K562 (cell line): ENCODE measurements around the gene LRRC1. TPM values are rescaled to one million over a fixed set of nuclear protein-coding genes. Genes with fewer than 3 reads are reported as not detected.

Experiments used
- ATAC-seq: fragments of 200-7000 bp; cut with Tn5 transposase; 3 replicates; pipeline ENCODE4 v1.9.1; 2020; ENCODE audit warnings: moderate library complexity
- BruUV-seq: library from RNA; stranded (reverse); fragments of 400-500 nt; replicated peaks from 2 replicates; lab custom pipeline; 2021; lab: Mats Ljungman, UMichigan
- CTCF ChIA-PET: fragments of 300-600 bp; formaldehyde crosslinking; extraction: SDS; loops from one replicate; lab custom pipeline; 2021; ENCODE audit warnings: low intra/inter-chr PET ratio; lab: Yijun Ruan, JAX
- POLR2A ChIA-PET: fragments of 300-600, 350-650 bp; sonication (Branson Sonifier 250); formaldehyde crosslinking; extraction: SDS; loops from one replicate; lab custom pipeline; 2021; ENCODE audit warnings: antibody characterized with exemption, inconsistent platforms; lab: Yijun Ruan, JAX
- DNase-seq, 4 experiments: peaks; one replicate each; pipeline versions ENCODE4 v3.0.0 to v3.0.0-alpha.2; 2011 to 2018; ENCODE audit warnings: low spot score in 3 of 4, mixed read lengths in 3 of 4; ENCODE audit errors: extremely low read depth in 1 of 4
- FAIRE-seq: peaks from 2 replicates; lab custom pipeline; 2011; peaks lifted over from hg19 to GRCh38; lab: Jason Lieb, UNC
- H2AFZ ChIP-seq: 2 replicates; pipeline ENCODE4 v1.6.0; 2011; ENCODE audit warnings: low read depth, low read length, control low read depth, inconsistent platforms
- H3K27ac ChIP-seq: fragments of 200-600 bp; 3 replicates; pipeline ENCODE4 v1.8.0; 2011; ENCODE audit warnings: low read depth, mild to moderate bottlenecking, control low read depth, inconsistent platforms, low read length, moderate library complexity, mixed read lengths; ENCODE audit errors: extremely low read depth
- H3K27me3 ChIP-seq, 2 experiments: fragments of 300-600 bp in 1 of 2; 2 replicates in 1 of 2; 3 replicates in 1 of 2; pipeline versions ENCODE4 v1.6.0 to v1.8.0; 2011; ENCODE audit warnings: inconsistent platforms in 2 of 2, low read length in 2 of 2, mild to moderate bottlenecking in 1 of 2, mixed read lengths in 1 of 2, moderate library complexity in 1 of 2; ENCODE audit not compliant: control insufficient read depth in 2 of 2, insufficient read depth in 2 of 2
- H3K36me3 ChIP-seq: fragments of 300-600 bp; 3 replicates; pipeline ENCODE4 v1.8.0; 2011; ENCODE audit warnings: mild to moderate bottlenecking, low read length, inconsistent platforms; ENCODE audit not compliant: control insufficient read depth, insufficient read depth
- H3K4me1 ChIP-seq, 2 experiments: fragments of 200-600 bp in 1 of 2; replicated peaks in 1 of 2; 2 replicates in 1 of 2; 3 replicates in 1 of 2; pipeline versions ENCODE4 v1.5.1 to v1.8.0; 2011; ENCODE audit warnings: inconsistent platforms in 2 of 2, low read length in 2 of 2, mild to moderate bottlenecking in 1 of 2, mixed read lengths in 1 of 2, moderate library complexity in 1 of 2; ENCODE audit not compliant: control insufficient read depth in 2 of 2, insufficient read depth in 2 of 2
- H3K4me2 ChIP-seq: 2 replicates; pipeline ENCODE4 v1.6.1; 2011; ENCODE audit warnings: low read length, control low read depth, inconsistent platforms, mixed read lengths; ENCODE audit not compliant: insufficient read depth
- H3K4me3 ChIP-seq: fragments of 200-600 bp; sonication (generic), shearing (Covaris generic); 2 replicates; pipeline ENCODE4 v1.5.1; 2016; ENCODE audit warnings: control low read depth, inconsistent platforms
- H3K79me2 ChIP-seq: fragments of 200-600 bp; 3 replicates; pipeline ENCODE4 v1.8.0; 2011; ENCODE audit warnings: low read length, inconsistent platforms; ENCODE audit not compliant: control insufficient read depth, insufficient read depth
- H3K9ac ChIP-seq, 2 experiments: 2 replicates each; pipeline versions ENCODE4 v1.6.0 to v1.6.1; 2011; ENCODE audit warnings: low read depth in 2 of 2, low read length in 2 of 2, control low read depth in 1 of 2, inconsistent platforms in 1 of 2, mild to moderate bottlenecking in 1 of 2, mixed read lengths in 1 of 2; ENCODE audit not compliant: insufficient read depth in 1 of 2
- H3K9me1 ChIP-seq: one replicate; pipeline ENCODE4 v1.6.0; 2011; ENCODE audit warnings: inconsistent platforms, mild to moderate bottlenecking, low read length, moderate library complexity; ENCODE audit not compliant: control insufficient read depth, insufficient read depth
- H3K9me3 ChIP-seq: replicated peaks from 2 replicates; pipeline ENCODE4 v1.5.1; 2011; ENCODE audit warnings: low read depth, low read length, inconsistent platforms; ENCODE audit not compliant: control insufficient read depth, insufficient read depth
- H4K20me1 ChIP-seq: replicated peaks from 2 replicates; pipeline ENCODE4 v1.6.1; 2011; ENCODE audit warnings: low read length, inconsistent platforms, mixed read lengths; ENCODE audit not compliant: control insufficient read depth, insufficient read depth
- ATF3 ChIP-seq, 2 experiments: fragments of 450-650 bp in 1 of 2; sonication (generic) in 1 of 2; formaldehyde crosslinking in 1 of 2; IDR thresholded peaks in 1 of 2; conservative IDR thresholded peaks in 1 of 2; 2 replicates each; pipeline versions ENCODE4 v1.6.1 to v1.8.1; 2016 to 2023; ENCODE audit warnings: mild to moderate bottlenecking in 2 of 2, moderate library complexity in 2 of 2, inconsistent platforms in 1 of 2, missing genetic modification reagents in 1 of 2
- CEBPG ChIP-seq, 3 experiments: fragments of 200-800 bp in 1 of 3; sonication (Bioruptor generic) in 1 of 3; sonication (generic) in 1 of 3; formaldehyde crosslinking in 1 of 3; IDR thresholded peaks in 2 of 3; conservative IDR thresholded peaks in 1 of 3; 2 replicates each; pipeline versions ENCODE4 v1.6.1 to v1.8.0; 2016 to 2022; ENCODE audit warnings: missing compliant biosample characterization in 2 of 3, missing genetic modification characterization in 2 of 3, mild to moderate bottlenecking in 1 of 3, missing genetic modification reagents in 1 of 3
- CHD7 ChIP-seq: fragments of 200-600 bp; sonication (generic); IDR thresholded peaks from one replicate; pipeline ENCODE4 v1.6.1; 2012; ENCODE audit warnings: mild to moderate bottlenecking, low read depth, low read length, inconsistent platforms
- ERF ChIP-seq: fragments of 450-650 bp; formaldehyde crosslinking; IDR thresholded peaks from 2 replicates; pipeline ENCODE4 v1.4.0; 2020; ENCODE audit warnings: mild to moderate bottlenecking, mixed read lengths
- EZH2 ChIP-seq: IDR thresholded peaks from 2 replicates; pipeline ENCODE4 v1.6.1; 2012; ENCODE audit warnings: low read depth, mild to moderate bottlenecking, inconsistent platforms, low read length, borderline replicate concordance
- NFRKB ChIP-seq: fragments of 450-650 bp; IDR thresholded peaks from 2 replicates; pipeline ENCODE4 v1.6.1; 2016; ENCODE audit warnings: low read depth
- TAF9B ChIP-seq: fragments of 450-650 bp; IDR thresholded peaks from 2 replicates; pipeline ENCODE4 v1.6.1; 2018; ENCODE audit warnings: mild to moderate bottlenecking; ENCODE audit not compliant: partially characterized antibody
- TAL1 ChIP-seq: fragments of 450-650 bp; IDR thresholded peaks from 2 replicates; pipeline ENCODE4 v1.6.1; 2016; ENCODE audit warnings: mild to moderate bottlenecking
- WGBS: fragments of 100-300 bp; shearing (Covaris generic); methylation state at CpG from one replicate; pipeline ENCODE4 v1.1.6; 2016; ENCODE audit warnings: low coverage, mixed read lengths; ENCODE audit not compliant: insufficient coverage; ENCODE audit errors: missing lambda C conversion rate; 5-methylcytosine and 5-hydroxymethylcytosine counted together
- in situ Hi-C: fragments of 300-500 bp; cut with MboI; formaldehyde crosslinking; loops from 4 replicates; pipeline ENCODE4 v1.15.0; 2018; ENCODE audit warnings: inconsistent platforms, mixed read lengths
- intact Hi-C: fragments of 100-400 bp; cut with micrococcal nuclease; formaldehyde crosslinking; loops from 2 replicates; pipeline ENCODE4 v1.14.2; 2022
- polyA plus RNA-seq, 8 experiments: library from polyadenylated mRNA; depleted of rRNA in 4 of 8; stranded (reverse) in 5 of 8; unstranded in 3 of 8; fragments of >200 nt; fragmentation: Nextera tagmentation in 2 of 8; fragmentation: Illumina TruSeq in 1 of 8; extraction: Ambion mirVana in 2 of 8; extraction: Trizol in 1 of 8; gene quantifications; 2 replicates each; pipeline versions ENCODE4 v1.2.1 to v1.2.3, GENCODE V29; 2011 to 2014; ENCODE audit warnings: inconsistent platforms in 1 of 8, missing spikeins in 1 of 8
- total RNA-seq, 7 experiments: library from RNA; depleted of rRNA in 6 of 7; stranded (reverse); fragments of >200 nt in 6 of 7; fragmentation: Illumina TruSeq in 2 of 7; extraction: Trizol in 2 of 7; gene quantifications; 2 replicates each; pipeline versions ENCODE4 v1.2.1 to v1.2.3, GENCODE V29; 2011 to 2021; ENCODE audit warnings: low replicate concordance in 1 of 7

The LRRC1 gene
- total and polyA plus RNA-seq, 9 of the 15 experiments (the other 6 are each of a cell fraction or from before 2014, with no cell fraction given) = not detected

- no peaks in the 10 kb centered on the region for H3K27me3 ChIP-seq
- ChIA-PET POLR2A (no interaction called here), CTCF (interaction anchor here (0.6 kb wide), 1 partner anchor 32 kb away, joined by 3 read pairs; no protein-coding TSS in a partner anchor)
- WGBS = 0% methylated on average over 6 of the region's 7 CpGs
- FAIRE-seq (no peak), ATAC-seq (no peak), DNase-seq (no peak)
- H3K4me3 ChIP-seq = no peak overlapping the region
- H3K9me1 ChIP-seq = no peaks in the 10 kb centered on the region
- H3K4me2 ChIP-seq = no peak overlapping the region
- no peak overlapping the region for H3K27ac ChIP-seq
- in situ Hi-C loops = no loop called here
- H3K9ac ChIP-seq = no peak overlapping the region
- intact Hi-C loops = no loop called here
- H3K9me3 ChIP-seq = no peaks in the 10 kb centered on the region
- H3K36me3 ChIP-seq = no peaks in the 10 kb centered on the region
- BruUV-seq = no TSS peak
- H4K20me1 ChIP-seq = no peaks in the 10 kb centered on the region
- H3K79me2 ChIP-seq = no peaks in the 10 kb centered on the region
- H2AFZ ChIP-seq = no peak overlapping the region
- H3K4me1 ChIP-seq = no peaks in the 10 kb centered on the region
- TF ChIP-seq CEBPG (CRISPR knock-in tag; IDR thresholded peaks at IDR 0.05) (no peak), CEBPG (tag; conservative IDR thresholded peaks at IDR 0.05 in 1 of 2, IDR thresholded peaks at IDR 0.05 in 1 of 2) (no peak), ERF (CRISPR knock-in tag) (no peak), EZH2 (no peak), ATF3 (IDR thresholded peaks at IDR 0.05) (no peak), ATF3 (CRISPR knock-in tag; conservative IDR thresholded peaks at IDR 0.05) (no peak), TAF9B (no peak), NFRKB (no peak), TAL1 (no peak), CHD7 (no peak)
Observed at GRCh38 chr6:53862662-53863462, 68.1 kb downstream of the LRRC1 start.
